HepG2 (cell line): ENCODE measurements around the gene TMEM107. TPM values are rescaled to one million over a fixed set of nuclear protein-coding genes. Genes with fewer than 3 reads are reported as not detected.

ENCODE experiments used
- ATAC-seq: fragments of 200-7000 bp; cut with Tn5 transposase; 3 replicates; pipeline ENCODE4 v1.9.1; 2020; ENCODE audit warnings: mild to moderate bottlenecking, moderate library complexity
- Bru-seq: library from RNA; stranded (reverse); fragments of 400-500 nt; gene quantifications from one replicate; lab custom pipeline; 2021; lab: Mats Ljungman, UMichigan
- BruChase-seq, 2 experiments: library from RNA; stranded (reverse); fragments of 400-500 nt; gene quantifications; one replicate each; lab custom pipeline; 2021; lab: Mats Ljungman, UMichigan
- BruUV-seq: library from RNA; stranded (reverse); fragments of 400-500 nt; replicated peaks from 2 replicates; lab custom pipeline; 2021; lab: Mats Ljungman, UMichigan
- CTCF ChIA-PET: fragments of 300-600 bp; formaldehyde crosslinking; extraction: SDS; loops from one replicate; lab custom pipeline; 2021; ENCODE audit warnings: low total read pairs, inconsistent platforms, low intra/inter-chr PET ratio; lab: Yijun Ruan, JAX
- POLR2A ChIA-PET: fragments of 350-600 bp; sonication (Branson Sonifier 250); formaldehyde crosslinking; loops from one replicate; lab custom pipeline; 2020; ENCODE audit warnings: antibody characterized with exemption, inconsistent platforms; lab: Yijun Ruan, JAX
- DNase-seq: peaks from one replicate; pipeline ENCODE4 v3.0.0-alpha.2; 2015; ENCODE audit warnings: low spot score
- FAIRE-seq: peaks from 3 replicates; lab custom pipeline; 2011; peaks lifted over from hg19 to GRCh38; lab: Jason Lieb, UNC
- H2AFZ ChIP-seq: one replicate; pipeline ENCODE4 v1.6.1; 2011; ENCODE audit warnings: low read length, inconsistent platforms
- H3K27ac ChIP-seq: fragments of 300-600 bp; 3 replicates; pipeline ENCODE4 v1.8.0; 2011; ENCODE audit warnings: mixed run types, mild to moderate bottlenecking, mixed read lengths, low read length, inconsistent platforms; ENCODE audit not compliant: insufficient read depth; ENCODE audit errors: extremely low read length
- H3K27me3 ChIP-seq, 2 experiments: fragments of 200-600 bp in 1 of 2; 2 replicates in 1 of 2; 3 replicates in 1 of 2; pipeline versions ENCODE4 v1.6.0 to v1.8.0; 2011; ENCODE audit warnings: low read length in 2 of 2, mild to moderate bottlenecking in 2 of 2, moderate library complexity in 2 of 2, inconsistent platforms in 1 of 2; ENCODE audit not compliant: insufficient read depth in 2 of 2, control insufficient read depth in 1 of 2
- H3K36me3 ChIP-seq, 2 experiments: fragments of 200-600 bp in 1 of 2; replicated peaks in 1 of 2; 2 replicates in 1 of 2; 3 replicates in 1 of 2; pipeline versions ENCODE4 v1.5.1 to v1.8.0; 2011; ENCODE audit warnings: low read length in 2 of 2, inconsistent platforms in 1 of 2; ENCODE audit not compliant: insufficient read depth in 2 of 2, control insufficient read depth in 1 of 2
- H3K4me1 ChIP-seq: 2 replicates; pipeline ENCODE4 v1.5.1; 2012; ENCODE audit warnings: low read length, inconsistent platforms; ENCODE audit not compliant: insufficient read depth
- H3K4me2 ChIP-seq: 2 replicates; pipeline ENCODE4 v1.6.0; 2011; ENCODE audit warnings: low read depth, low read length, inconsistent platforms
- H3K4me3 ChIP-seq, 3 experiments: fragments of 200-600 bp in 1 of 3; sonication (generic), shearing (Covaris generic) in 1 of 3; replicated peaks in 1 of 3; 2 replicates each; pipeline ENCODE4 v1.5.1; 2011 to 2016; ENCODE audit warnings: low read length in 3 of 3, inconsistent platforms in 2 of 3, low read depth in 2 of 3, mild to moderate bottlenecking in 2 of 3, control low read depth in 1 of 3, mixed read lengths in 1 of 3; ENCODE audit not compliant: insufficient read depth in 1 of 3
- H3K79me2 ChIP-seq: one replicate; pipeline ENCODE4 v1.6.1; 2011; ENCODE audit warnings: low read length, inconsistent platforms; ENCODE audit not compliant: insufficient read depth
- H3K9ac ChIP-seq: 2 replicates; pipeline ENCODE4 v1.6.0; 2011; ENCODE audit warnings: mild to moderate bottlenecking, low read depth, low read length, inconsistent platforms; ENCODE audit not compliant: insufficient read depth
- H3K9me3 ChIP-seq: 2 replicates; pipeline ENCODE4 v1.5.1; 2012; ENCODE audit warnings: mild to moderate bottlenecking, low read length
- H4K20me1 ChIP-seq: 2 replicates; pipeline ENCODE4 v1.6.0; 2011; ENCODE audit warnings: inconsistent platforms, mild to moderate bottlenecking, low read length, moderate library complexity; ENCODE audit not compliant: insufficient read depth
- ARID5B ChIP-seq: IDR thresholded peaks from 2 replicates; pipeline ENCODE4 v1.4.0; 2020; ENCODE audit warnings: mild to moderate bottlenecking, missing genetic modification reagents
- ATF1 ChIP-seq: IDR thresholded peaks from 2 replicates; pipeline ENCODE4 v1.6.1; 2016; ENCODE audit warnings: mild to moderate bottlenecking, control low read depth
- CHCHD3 ChIP-seq: sonication (generic); formaldehyde crosslinking; IDR thresholded peaks from 2 replicates; pipeline ENCODE4 v1.8.0; 2022; ENCODE audit warnings: mild to moderate bottlenecking, missing genetic modification reagents, moderate library complexity
- CREB1 ChIP-seq, 2 experiments: fragments of 450-650 bp in 1 of 2; IDR thresholded peaks; 2 replicates each; pipeline ENCODE4 v1.6.1; 2016 to 2017; ENCODE audit warnings: control low read depth in 1 of 2, mild to moderate bottlenecking in 1 of 2, missing compliant biosample characterization in 1 of 2, missing genetic modification characterization in 1 of 2
- EED ChIP-seq: sonication (generic); formaldehyde crosslinking; IDR thresholded peaks from 2 replicates; pipeline ENCODE4 v1.5.0; 2020; ENCODE audit warnings: mild to moderate bottlenecking, missing genetic modification reagents
- HMG20A ChIP-seq: IDR thresholded peaks from 2 replicates; pipeline ENCODE4 v1.6.1; 2016; ENCODE audit warnings: borderline replicate concordance
- HNRNPL ChIP-seq: fragments of 200-400 bp; formaldehyde crosslinking; IDR thresholded peaks from 2 replicates; pipeline ENCODE4 v1.6.1; 2017; ENCODE audit warnings: mild to moderate bottlenecking, low read depth, low read length
- ZNF225 ChIP-seq: sonication (generic); formaldehyde crosslinking; IDR thresholded peaks from 2 replicates; pipeline ENCODE4 v1.4.0; 2020; ENCODE audit warnings: mild to moderate bottlenecking, missing genetic modification reagents
- ZNF343 ChIP-seq: sonication (generic); formaldehyde crosslinking; IDR thresholded peaks from 2 replicates; pipeline ENCODE4 v1.4.0; 2020; ENCODE audit warnings: mild to moderate bottlenecking, missing genetic modification reagents
- WGBS: methylation state at CpG from one replicate; pipeline ENCODE4 v1.1.6; 2017; ENCODE audit warnings: low lambda C conversion rate; 5-methylcytosine and 5-hydroxymethylcytosine counted together
- in situ Hi-C: cut with HindIII; loops from 2 replicates; pipeline ENCODE4 v1.10.0; 2017; ENCODE audit warnings: low pct_unique_long_range_greater_than_20kb; ENCODE audit not compliant: extremely low pct_ligation_motif_present
- intact Hi-C: fragments of 100-400 bp; cut with micrococcal nuclease; formaldehyde crosslinking; loops from one replicate; pipeline ENCODE4 v1.10.0; 2022; ENCODE audit not compliant: unreplicated experiment
- long read RNA-seq, 2 experiments: library from RNA in 1 of 2; library from polyadenylated mRNA in 1 of 2; stranded (forward) in 1 of 2; unstranded in 1 of 2; transcript quantifications; one replicate each; pipeline ENCODE4 v2.0.0, GENCODE V29; 2019 to 2022
- polyA minus RNA-seq, 3 experiments: library from RNA; depleted of rRNA, polyadenylated mRNA; stranded (reverse); fragments of >200 nt; gene quantifications; 2 replicates each; pipeline ENCODE4 v1.2.3, GENCODE V29; 2011; ENCODE audit warnings: low replicate concordance in 1 of 3
- polyA plus RNA-seq, 8 experiments: library from polyadenylated mRNA; depleted of rRNA in 3 of 8; stranded (reverse) in 7 of 8; unstranded in 1 of 8; fragments of >200 nt; fragmentation: Illumina TruSeq in 4 of 8; extraction: Trizol in 4 of 8; gene quantifications; 2 replicates each; pipeline versions ENCODE4 v1.2.1 to v1.2.3, GENCODE V29; 2011 to 2016; ENCODE audit warnings: low read depth in 4 of 8, missing spikeins in 1 of 8, mixed read lengths in 1 of 8; ENCODE audit not compliant: insufficient read depth in 1 of 8
- total RNA-seq, 5 experiments: library from RNA; depleted of rRNA; stranded (reverse); fragments of >200 nt; fragmentation: Illumina TruSeq; extraction: Trizol; gene quantifications; 2 replicates each; pipeline ENCODE4 v1.2.3, GENCODE V29; 2016; ENCODE audit warnings: low read depth in 1 of 5
- TF ChIP-seq, protein P1 (sequence below): conservative IDR thresholded peaks from 2 replicates; pipeline ENCODE4 v1.6.1; 2018; ENCODE audit warnings: missing genetic modification reagents

Gene TMEM107
- 3.8 and 15.3 TPM in 2 replicates for total RNA-seq (2016; rRNA removed; fragmentation: Illumina TruSeq; extraction: Trizol)
- total RNA-seq (2016; cell fraction: cytosol; rRNA removed; fragmentation: Illumina TruSeq; extraction: Trizol; ENCODE audit: low read depth) = 138 and 159 TPM in 2 replicates
- 4.0 and 13.1 TPM in 2 replicates for total RNA-seq (2016; cell fraction: insoluble cytoplasmic fraction; rRNA removed; fragmentation: Illumina TruSeq; extraction: Trizol)
- 25.0 and 29.6 TPM in 2 replicates for total RNA-seq (2016; cell fraction: membrane; rRNA removed; fragmentation: Illumina TruSeq; extraction: Trizol)
- 18.7 and 21.8 TPM in 2 replicates for total RNA-seq (2016; cell fraction: nucleus; rRNA removed; fragmentation: Illumina TruSeq; extraction: Trizol)
- polyA plus RNA-seq (2011; rRNA removed) = 4.5 and 7.2 TPM in 2 replicates
- polyA plus RNA-seq (2011; cell fraction: cytosol; rRNA removed) = 5.0 and 5.5 TPM in 2 replicates
- polyA plus RNA-seq (2011; cell fraction: nucleus; rRNA removed) = 3.9 and 4.3 TPM in 2 replicates
- 2.6 and 3.6 TPM in 2 replicates for polyA plus RNA-seq (2012)
- 2.4 and 3.4 TPM in 2 replicates for polyA plus RNA-seq (2016; cell fraction: cytosol; fragmentation: Illumina TruSeq; extraction: Trizol; ENCODE audit: low read depth)
- polyA plus RNA-seq (2016; cell fraction: insoluble cytoplasmic fraction; fragmentation: Illumina TruSeq; extraction: Trizol; ENCODE audit: low read depth) = 3.4 and 3.5 TPM in 2 replicates
- 2.1 and 3.3 TPM in 2 replicates for polyA plus RNA-seq (2016; cell fraction: membrane; fragmentation: Illumina TruSeq; extraction: Trizol; ENCODE audit: low read depth)
- polyA plus RNA-seq (2016; cell fraction: nucleus; fragmentation: Illumina TruSeq; extraction: Trizol; ENCODE audit: insufficient read depth, low read depth) = 4.5 and 4.6 TPM in 2 replicates
- 121 and 165 TPM in 2 replicates for polyA minus RNA-seq (2011; rRNA and poly(A)+ RNA removed; ENCODE audit: low replicate concordance)
- polyA minus RNA-seq (2011; cell fraction: cytosol; rRNA and poly(A)+ RNA removed) = 34.2 and 36.5 TPM in 2 replicates
- 79.1 and 96.4 TPM in 2 replicates for polyA minus RNA-seq (2011; cell fraction: nucleus; rRNA and poly(A)+ RNA removed)
- Bru-seq, nascent RNA = percentile 65 among the genes with signal in this experiment
- BruChase-seq, experiment 1, labeled RNA remaining after a 6-hour chase = percentile 63 among the genes with signal in this experiment
- percentile 50 among the genes with signal in this experiment for BruChase-seq, experiment 2, labeled RNA remaining after a 2-hour chase
- long read RNA-seq, experiment 1, partial matches to known transcripts = 0 of 4 reads
- long read RNA-seq, experiment 1, other reads (novel, unspliced or antisense) = 1 of 4 reads
- long read RNA-seq, experiment 2, partial matches to known transcripts = 0 of 3 reads
- long read RNA-seq, experiment 2, other reads (novel, unspliced or antisense) = 0 of 3 reads

DNA sequence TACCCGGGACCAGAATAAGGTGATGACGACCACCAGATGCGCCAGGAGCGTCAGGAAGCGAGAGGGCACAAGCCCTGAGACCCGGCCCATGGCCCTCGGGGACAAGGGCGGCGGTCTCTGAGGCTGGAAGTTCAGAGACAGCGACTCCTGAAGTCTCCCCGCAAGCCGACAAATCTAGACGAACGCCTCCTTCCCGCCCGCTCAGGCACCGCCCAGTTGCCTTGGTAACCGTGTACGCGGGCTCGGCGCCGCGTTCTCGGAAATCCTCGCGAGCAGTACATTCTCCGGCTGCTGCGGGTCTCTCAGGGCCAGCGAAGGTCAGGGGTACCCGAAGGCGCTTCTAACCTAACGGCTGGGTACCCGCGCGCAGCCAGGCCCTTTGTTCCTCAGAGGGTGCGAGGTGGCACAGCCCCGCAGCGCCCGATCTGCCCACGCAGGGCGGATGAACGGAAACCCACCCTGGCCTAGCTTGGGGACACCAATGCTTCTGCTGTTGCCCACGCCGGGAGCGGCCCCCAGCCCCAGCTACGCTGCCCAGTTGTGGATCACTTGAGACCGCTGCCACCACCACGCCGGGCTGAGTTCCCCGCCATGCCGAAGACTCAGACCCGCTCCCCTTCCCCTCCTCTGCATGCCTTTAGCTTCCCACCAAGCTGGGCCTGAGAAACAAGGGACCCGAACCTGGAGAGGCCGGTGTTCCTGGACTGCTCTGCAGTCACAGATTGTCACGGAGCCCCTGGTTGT is at the start of gene TMEM107:
Gene TMEM107, minus strand, starts transcription at position 184 of the 744 bp plus-strand sequence. Its CDS starts 94 bp downstream, at position 90.
- Histone ChIP-seq H3K4me3 (peak within 1 kb of the TSS; percentile 63 to 86 (median 83)), H3K9me3 (no peaks in the 10 kb centered on the region), H3K9ac (peak within 1 kb of the TSS; percentile 74), H3K4me2 (peak within 1 kb of the TSS; percentile 95), H2AFZ (peak within 1 kb of the TSS; percentile 18), H3K79me2 (no peaks in the 10 kb centered on the region), H4K20me1 (no peaks in the 10 kb centered on the region), H3K4me1 (peaks cover 50% of the 10 kb centered on the region), H3K27ac (peak within 1 kb of the TSS; percentile 65), H3K27me3 (no peaks in the 10 kb centered on the region; a peak in 1 of 5 replicates), H3K36me3 (no peaks in the 10 kb centered on the region)
- intact Hi-C loops (no loop called here), in situ Hi-C loops (no loop called here)
- ChIA-PET POLR2A (interaction anchor here (0.5 to 4.5 kb wide), 7 partner anchors 12 to 119 kb away, joined by 3 to 160 read pairs (median 5); partner anchors contain the start of genes AURKB, BORCS6 and SLC25A35), CTCF (no interaction called here)
- ATAC-seq = peak; percentile 82
- 0% methylated on average over 18 of the region's 56 CpGs for WGBS
- no peak for FAIRE-seq
- peak; percentile 80 for DNase-seq
- TSS peak; percentile 73 for BruUV-seq
- TF ChIP-seq ATF1 = no peak
- TF ChIP-seq EED (CRISPR knock-in tag) = peak; percentile 84; the same call in 1 of the 2 replicates
- TF ChIP-seq HMG20A (CRISPR knock-in tag) = no peak
- TF ChIP-seq CREB1 (IDR thresholded peaks at IDR 0.05) = no peak
- TF ChIP-seq CREB1 (CRISPR knock-in tag; IDR thresholded peaks at IDR 0.05) = no peak
- TF ChIP-seq ZNF343 = no peak
- no peak for TF ChIP-seq CHCHD3
- TF ChIP-seq, protein P1, sequence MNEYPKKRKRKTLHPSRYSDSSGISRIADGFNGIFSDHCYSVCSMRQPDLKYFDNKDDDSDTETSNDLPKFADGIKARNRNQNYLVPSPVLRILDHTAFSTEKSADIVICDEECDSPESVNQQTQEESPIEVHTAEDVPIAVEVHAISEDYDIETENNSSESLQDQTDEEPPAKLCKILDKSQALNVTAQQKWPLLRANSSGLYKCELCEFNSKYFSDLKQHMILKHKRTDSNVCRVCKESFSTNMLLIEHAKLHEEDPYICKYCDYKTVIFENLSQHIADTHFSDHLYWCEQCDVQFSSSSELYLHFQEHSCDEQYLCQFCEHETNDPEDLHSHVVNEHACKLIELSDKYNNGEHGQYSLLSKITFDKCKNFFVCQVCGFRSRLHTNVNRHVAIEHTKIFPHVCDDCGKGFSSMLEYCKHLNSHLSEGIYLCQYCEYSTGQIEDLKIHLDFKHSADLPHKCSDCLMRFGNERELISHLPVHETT (CRISPR knock-in tag) = no peak
- no peak for TF ChIP-seq ZNF225
- TF ChIP-seq HNRNPL = 0 out of 2 replicates have a peak, but pooled peaks have one; percentile 66
- no peak; the same call in 1 of the 2 replicates for TF ChIP-seq ARID5B (CRISPR knock-in tag)
